ENCODE data around the gene GARNL3.

DNA sequence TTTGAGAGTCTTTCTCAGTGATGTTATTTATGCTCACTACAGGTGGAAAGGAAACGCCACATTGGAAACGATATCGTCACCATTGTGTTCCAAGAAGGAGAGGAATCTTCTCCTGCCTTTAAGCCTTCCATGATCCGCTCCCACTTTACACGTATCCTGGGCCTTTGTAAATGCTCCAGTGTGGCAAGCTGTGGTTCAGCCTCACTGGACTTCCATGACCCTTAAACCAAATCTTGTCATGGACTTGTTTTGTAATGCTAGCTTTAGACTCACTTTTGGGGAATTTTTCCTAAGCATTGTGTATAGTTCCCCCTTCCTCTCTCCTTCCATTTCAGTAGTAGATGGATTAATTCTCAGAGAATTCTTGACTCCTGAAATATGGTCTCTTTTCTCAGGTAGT lies 71.5 kb downstream of the GARNL3 start:
- TF ChIP-seq POLR2A (IDR thresholded peaks at IDR 0.05), result no peak
- TF ChIP-seq, protein P1, sequence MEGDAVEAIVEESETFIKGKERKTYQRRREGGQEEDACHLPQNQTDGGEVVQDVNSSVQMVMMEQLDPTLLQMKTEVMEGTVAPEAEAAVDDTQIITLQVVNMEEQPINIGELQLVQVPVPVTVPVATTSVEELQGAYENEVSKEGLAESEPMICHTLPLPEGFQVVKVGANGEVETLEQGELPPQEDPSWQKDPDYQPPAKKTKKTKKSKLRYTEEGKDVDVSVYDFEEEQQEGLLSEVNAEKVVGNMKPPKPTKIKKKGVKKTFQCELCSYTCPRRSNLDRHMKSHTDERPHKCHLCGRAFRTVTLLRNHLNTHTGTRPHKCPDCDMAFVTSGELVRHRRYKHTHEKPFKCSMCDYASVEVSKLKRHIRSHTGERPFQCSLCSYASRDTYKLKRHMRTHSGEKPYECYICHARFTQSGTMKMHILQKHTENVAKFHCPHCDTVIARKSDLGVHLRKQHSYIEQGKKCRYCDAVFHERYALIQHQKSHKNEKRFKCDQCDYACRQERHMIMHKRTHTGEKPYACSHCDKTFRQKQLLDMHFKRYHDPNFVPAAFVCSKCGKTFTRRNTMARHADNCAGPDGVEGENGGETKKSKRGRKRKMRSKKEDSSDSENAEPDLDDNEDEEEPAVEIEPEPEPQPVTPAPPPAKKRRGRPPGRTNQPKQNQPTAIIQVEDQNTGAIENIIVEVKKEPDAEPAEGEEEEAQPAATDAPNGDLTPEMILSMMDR (IDR thresholded peaks at IDR 0.05), result no peak

Data from right lobe of liver (tissue), 4 donors.